H9 (cell line): Measurements from ENCODE around the gene HSD17B12. TPM values are rescaled to one million over a fixed set of nuclear protein-coding genes. Genes with fewer than 3 reads are reported as not detected.

Experiments
- DNase-seq: peaks from one replicate; pipeline ENCODE4 v3.0.0-alpha.2; 2017
- H2AFZ ChIP-seq: one replicate; pipeline ENCODE4 v1.6.1; 2013; ENCODE audit warnings: mild to moderate bottlenecking, low read length, control low read depth, moderate library complexity
- H2AK5ac ChIP-seq: 2 replicates; pipeline ENCODE4 v1.6.1; 2013; ENCODE audit warnings: low read length, control low read depth, mixed read lengths; ENCODE audit not compliant: insufficient read length
- H2BK120ac ChIP-seq: one replicate; pipeline ENCODE4 v1.6.1; 2013; ENCODE audit warnings: low read depth, mild to moderate bottlenecking, low read length, control low read depth, inconsistent platforms; ENCODE audit not compliant: poor library complexity, severe bottlenecking
- H2BK12ac ChIP-seq: 2 replicates; pipeline ENCODE4 v1.6.1; 2013; ENCODE audit warnings: low read length, control low read depth, mixed read lengths, low read depth; ENCODE audit not compliant: insufficient read length
- H2BK15ac ChIP-seq: 2 replicates; pipeline ENCODE4 v1.6.1; 2013; ENCODE audit warnings: low read depth, low read length, control low read depth
- H2BK20ac ChIP-seq: one replicate; pipeline ENCODE4 v1.6.1; 2013; ENCODE audit warnings: low read depth, mild to moderate bottlenecking, low read length, control low read depth, inconsistent platforms; ENCODE audit not compliant: poor library complexity, severe bottlenecking
- H2BK5ac ChIP-seq: 2 replicates; pipeline ENCODE4 v1.6.1; 2013; ENCODE audit warnings: low read length, control low read depth, mixed read lengths; ENCODE audit not compliant: insufficient read length
- H3K14ac ChIP-seq: 2 replicates; pipeline ENCODE4 v1.6.1; 2013; ENCODE audit warnings: low read length, control low read depth; ENCODE audit not compliant: insufficient read depth
- H3K18ac ChIP-seq: 2 replicates; pipeline ENCODE4 v1.6.1; 2013; ENCODE audit warnings: low read depth, mild to moderate bottlenecking, mixed read lengths, low read length, control low read depth; ENCODE audit not compliant: insufficient read length
- H3K23ac ChIP-seq: 2 replicates; pipeline ENCODE4 v1.6.1; 2013; ENCODE audit warnings: low read length, control low read depth, mixed read lengths, low read depth; ENCODE audit not compliant: insufficient read length
- H3K23me2 ChIP-seq: 2 replicates; pipeline ENCODE4 v1.6.1; 2013; ENCODE audit warnings: low read depth, mild to moderate bottlenecking, mixed read lengths, low read length, control low read depth; ENCODE audit not compliant: insufficient read length, poor library complexity, severe bottlenecking
- H3K27ac ChIP-seq: 2 replicates; pipeline ENCODE4 v1.5.1; 2013; ENCODE audit warnings: low read length, control low read depth, mixed read lengths, low read depth; ENCODE audit not compliant: insufficient read length
- H3K27me3 ChIP-seq: 2 replicates; pipeline ENCODE4 v1.6.1; 2013; ENCODE audit warnings: low read length, control low read depth, inconsistent platforms; ENCODE audit not compliant: insufficient read depth
- H3K4ac ChIP-seq: 2 replicates; pipeline ENCODE4 v1.6.1; 2013; ENCODE audit warnings: low read depth, mild to moderate bottlenecking, control low read depth, inconsistent platforms, low read length, moderate library complexity
- H3K4me1 ChIP-seq: 2 replicates; pipeline ENCODE4 v1.6.1; 2013; ENCODE audit warnings: low read length, control low read depth, inconsistent platforms; ENCODE audit not compliant: insufficient read depth
- H3K4me2 ChIP-seq: 2 replicates; pipeline ENCODE4 v1.6.1; 2013; ENCODE audit warnings: low read length, control low read depth, mixed read lengths; ENCODE audit not compliant: insufficient read length, insufficient read depth
- H3K56ac ChIP-seq: 2 replicates; pipeline ENCODE4 v1.6.1; 2013; ENCODE audit warnings: low read depth, mild to moderate bottlenecking, mixed read lengths, low read length, control low read depth; ENCODE audit not compliant: insufficient read length
- H3K79me1 ChIP-seq: 2 replicates; pipeline ENCODE4 v1.6.1; 2013; ENCODE audit warnings: low read depth, mild to moderate bottlenecking, moderate library complexity, low read length, control low read depth, inconsistent platforms; ENCODE audit not compliant: insufficient read depth, poor library complexity, severe bottlenecking
- H3K79me2 ChIP-seq: 2 replicates; pipeline ENCODE4 v1.6.1; 2013; ENCODE audit warnings: low read length, control low read depth, inconsistent platforms; ENCODE audit not compliant: insufficient read depth
- H3K9ac ChIP-seq: 2 replicates; pipeline ENCODE4 v1.6.1; 2013; ENCODE audit warnings: low read length, control low read depth, mixed read lengths; ENCODE audit not compliant: insufficient read length; ENCODE audit errors: extremely low read depth
- H3K9me3 ChIP-seq: one replicate; pipeline ENCODE4 v1.6.1; 2013; ENCODE audit warnings: low read depth, low read length, inconsistent platforms; ENCODE audit not compliant: control insufficient read depth
- H3T11ph ChIP-seq: one replicate; pipeline ENCODE4 v1.6.1; 2013; ENCODE audit warnings: mild to moderate bottlenecking, low read length, control low read depth, inconsistent platforms
- H4K20me1 ChIP-seq: one replicate; pipeline ENCODE4 v1.6.1; 2013; ENCODE audit not compliant: control insufficient read depth, insufficient read length, insufficient read depth
- H4K5ac ChIP-seq: 2 replicates; pipeline ENCODE4 v1.6.1; 2013; ENCODE audit warnings: low read depth, mild to moderate bottlenecking, mixed read lengths, low read length, control low read depth; ENCODE audit not compliant: insufficient read length
- H4K8ac ChIP-seq: replicated peaks from 2 replicates; pipeline ENCODE4 v1.6.1; 2013; ENCODE audit warnings: low read length, control low read depth, mixed read lengths, low read depth; ENCODE audit not compliant: insufficient read length
- H4K91ac ChIP-seq: 2 replicates; pipeline ENCODE4 v1.6.1; 2013; ENCODE audit warnings: low read depth, mild to moderate bottlenecking, moderate library complexity, mixed read lengths, low read length, control low read depth; ENCODE audit not compliant: insufficient read length
- H3K27ac Mint-ChIP-seq, 3 experiments: 2 replicates in 2 of 3; 3 replicates in 1 of 3; pipeline ENCODE4 v1.8.0; 2020 to 2021; ENCODE audit warnings: mixed read lengths in 3 of 3, mild to moderate bottlenecking in 1 of 3, moderate library complexity in 1 of 3
- H3K27me3 Mint-ChIP-seq: 2 replicates; pipeline ENCODE4 v1.8.0; 2021; ENCODE audit warnings: low read depth, mild to moderate bottlenecking, moderate library complexity, mixed read lengths
- H3K36me3 Mint-ChIP-seq, 3 experiments: 2 replicates in 2 of 3; 3 replicates in 1 of 3; pipeline ENCODE4 v1.8.0; 2020 to 2021; ENCODE audit warnings: low read depth in 3 of 3, mixed read lengths in 3 of 3; ENCODE audit not compliant: insufficient read depth in 1 of 3
- H3K4me1 Mint-ChIP-seq, 2 experiments: 2 replicates each; pipeline ENCODE4 v1.8.0; 2020; ENCODE audit warnings: mixed read lengths in 2 of 2
- H3K4me3 Mint-ChIP-seq, 2 experiments: 2 replicates in 1 of 2; 3 replicates in 1 of 2; pipeline ENCODE4 v1.8.0; 2020 to 2021; ENCODE audit warnings: mild to moderate bottlenecking in 2 of 2, mixed read lengths in 2 of 2, moderate library complexity in 1 of 2
- H3K9me3 Mint-ChIP-seq, 2 experiments: 2 replicates in 1 of 2; 3 replicates in 1 of 2; pipeline ENCODE4 v1.8.0; 2020; ENCODE audit warnings: mild to moderate bottlenecking in 2 of 2, mixed read lengths in 2 of 2, moderate library complexity in 1 of 2
- CTCF ChIP-seq: fragments of 200-600 bp; sonication (generic); conservative IDR thresholded peaks from 3 replicates; pipeline ENCODE4 v1.8.0; 2021; ENCODE audit warnings: antibody characterized with exemption, mild to moderate bottlenecking
- WGBS: extraction: QIAGEN DNeasy Blood & Tissue Kit; methylation state at CpG from one replicate; pipeline ENCODE4 v1.1.7; 2013; ENCODE audit warnings: missing lambda C conversion rate, low lambda C conversion rate, mixed read lengths; ENCODE audit not compliant: insufficient read length; ENCODE audit errors: extremely low coverage; 5-methylcytosine and 5-hydroxymethylcytosine counted together
- total RNA-seq: library from RNA; stranded (reverse); gene quantifications from 2 replicates; pipeline ENCODE4 v1.2.1, GENCODE V29; 2021

Gene HSD17B12
- total RNA-seq, 1 experiment from 2014 or later = 111 TPM

- Mint-ChIP-seq H3K9me3 (no peaks in the 10 kb centered on the region), H3K36me3 (peaks cover 9 to 23% (median 15%) of the 10 kb centered on the region in 3 experiments; a peak in 6 of 7 replicates), H3K4me1 (0 out of 4 replicates have a peak, but pooled peaks cover 0 to under 1% of the 10 kb centered on the region in 2 experiments), H3K27ac (no peak overlapping the region), H3K27me3 (no peaks in the 10 kb centered on the region), H3K4me3 (no peak overlapping the region)
- H4K20me1 ChIP-seq = no peaks in the 10 kb centered on the region
- H3K14ac ChIP-seq = no peak overlapping the region
- H3K4ac ChIP-seq = no peak overlapping the region
- H3K79me2 ChIP-seq = no peaks in the 10 kb centered on the region
- no peak overlapping the region for H2AFZ ChIP-seq
- no peak overlapping the region for H2AK5ac ChIP-seq
- H4K91ac ChIP-seq = no peak overlapping the region
- no peak overlapping the region for H3T11ph ChIP-seq
- TF ChIP-seq CTCF = peak; percentile 83
- no peak overlapping the region for H2BK120ac ChIP-seq
- no CpG with 5 or more reads among the region's 4 CpGs for WGBS
- H2BK5ac ChIP-seq = no peak overlapping the region
- no peak overlapping the region for H3K9ac ChIP-seq
- H2BK20ac ChIP-seq = no peak overlapping the region
- H3K23me2 ChIP-seq = no peaks in the 10 kb centered on the region
- no peak overlapping the region for H3K56ac ChIP-seq
- H3K4me1 ChIP-seq = no peaks in the 10 kb centered on the region
- no peaks in the 10 kb centered on the region for H3K9me3 ChIP-seq
- H3K18ac ChIP-seq = no peak overlapping the region
- no peak overlapping the region for H2BK15ac ChIP-seq
- H4K5ac ChIP-seq = no peak overlapping the region
- no peak overlapping the region for H3K23ac ChIP-seq
- H3K4me2 ChIP-seq = peak overlapping the region; percentile 29
- DNase-seq = peak; percentile 67
- H3K27me3 ChIP-seq = no peaks in the 10 kb centered on the region
- H3K27ac ChIP-seq = no peak overlapping the region
- no peaks in the 10 kb centered on the region for H3K79me1 ChIP-seq
- no peak overlapping the region for H4K8ac ChIP-seq
- no peak overlapping the region for H2BK12ac ChIP-seq
Observed at GRCh38 chr11:43852057-43852636, 171.6 kb downstream of the HSD17B12 start.
